NCI-H1930 (cell line): ENCODE data around the gene CPNE6.
"Not testable (repeated sequence)": the region's sequence is repeated elsewhere in the genome, so short reads cannot be mapped to it uniquely, and the experiment has no call there.

Source experiments
- DNase-seq, 2 experiments: peaks; one replicate each; lab custom pipeline; 2025; lab: John Stamatoyannopoulos, UW

Gene CPNE6

GRCh38 chr14:24071144-24071697 lies at the start of gene CPNE6:
Gene CPNE6, plus strand, starts transcription at chr14:24071562. Its CDS starts 1,375 bp downstream, at chr14:24072937.
- DNase-seq = no peak

GRCh38 chr14:24024939-24025418 lies 46.4 kb upstream of the CPNE6 start:
- not testable (repeated sequence) for DNase-seq

- not testable (repeated sequence) for DNase-seq
These were observed 41.7 kb upstream of the CPNE6 start for GRCh38 chr14:24029687-24030086.

- DNase-seq = not testable (repeated sequence)
These were observed 40.0 kb upstream of the CPNE6 start for GRCh38 chr14:24031331-24031730.

- no peak for DNase-seq
These were observed 38.5 kb upstream of the CPNE6 start for GRCh38 chr14:24032727-24033418.

- DNase-seq = not testable (repeated sequence)
These were observed 35.6 kb upstream of the CPNE6 start for GRCh38 chr14:24035769-24036168.

- peak; percentile 63 to 67 for DNase-seq
These were observed 35.0 kb upstream of the CPNE6 start for GRCh38 chr14:24036169-24036962.

GRCh38 chr14:24036963-24037657 lies 34.3 kb upstream of the CPNE6 start:
- DNase-seq = not testable (repeated sequence)

GRCh38 chr14:24037658-24038037 lies 33.7 kb upstream of the CPNE6 start:
- no peak for DNase-seq

GRCh38 chr14:24038686-24039085 lies 32.7 kb upstream of the CPNE6 start:
- DNase-seq = no peak

GRCh38 chr14:24040692-24041091 lies 30.7 kb upstream of the CPNE6 start:
- no peak for DNase-seq

- no peak for DNase-seq
These were observed 28.6 kb upstream of the CPNE6 start for GRCh38 chr14:24042746-24043145.

GRCh38 chr14:24049002-24049401 lies 22.4 kb upstream of the CPNE6 start:
- not testable (repeated sequence) for DNase-seq

- not testable (repeated sequence) for DNase-seq
These were observed 20.6 kb upstream of the CPNE6 start for GRCh38 chr14:24050753-24051152.

- no peak for DNase-seq
These were observed 20.1 kb upstream of the CPNE6 start for GRCh38 chr14:24051176-24051788.

- peak; percentile 33 to 81 for DNase-seq
These were observed 19.3 kb upstream of the CPNE6 start, which contains the start of gene CARMIL3 for GRCh38 chr14:24051789-24052655. Gene CARMIL3, plus strand, starts transcription at chr14:24052009. Its CDS starts 145 bp downstream, at chr14:24052154.

- DNase-seq = no peak
These were observed 18.5 kb upstream of the CPNE6 start for GRCh38 chr14:24052656-24053547.

GRCh38 chr14:24053548-24054323 lies 17.6 kb upstream of the CPNE6 start:
- no peak for DNase-seq

- DNase-seq = no peak
These were observed 17.1 kb upstream of the CPNE6 start for GRCh38 chr14:24054324-24054641.
